PFSK-1 (cell line): ENCODE data around the gene SNX11.

ENCODE experiments used
- POLR2AphosphoS5 ChIP-seq: IDR thresholded peaks from 2 replicates; pipeline ENCODE4 v1.6.1; 2012; ENCODE audit warnings: low read depth, mild to moderate bottlenecking, control low read depth, low read length, moderate library complexity
- SIN3A ChIP-seq: IDR thresholded peaks from 2 replicates; pipeline ENCODE4 v1.6.1; 2012; ENCODE audit warnings: mild to moderate bottlenecking, low read length, moderate library complexity, borderline replicate concordance; ENCODE audit not compliant: insufficient read depth
- TAF1 ChIP-seq: IDR thresholded peaks from 2 replicates; pipeline ENCODE4 v1.6.1; 2012; ENCODE audit warnings: low read length, control low read depth, borderline replicate concordance; ENCODE audit not compliant: insufficient read depth
- TF ChIP-seq, protein P1 (sequence below), 2 experiments: IDR thresholded peaks; 2 replicates each; pipeline versions ENCODE4 v1.6.1 to v1.8.0; 2011 to 2012; ENCODE audit warnings: low read depth in 2 of 2, low read length in 2 of 2, control low read depth in 1 of 2, inconsistent platforms in 1 of 2, mild to moderate bottlenecking in 1 of 2, moderate library complexity in 1 of 2; ENCODE audit not compliant: insufficient read depth in 1 of 2

DNA sequence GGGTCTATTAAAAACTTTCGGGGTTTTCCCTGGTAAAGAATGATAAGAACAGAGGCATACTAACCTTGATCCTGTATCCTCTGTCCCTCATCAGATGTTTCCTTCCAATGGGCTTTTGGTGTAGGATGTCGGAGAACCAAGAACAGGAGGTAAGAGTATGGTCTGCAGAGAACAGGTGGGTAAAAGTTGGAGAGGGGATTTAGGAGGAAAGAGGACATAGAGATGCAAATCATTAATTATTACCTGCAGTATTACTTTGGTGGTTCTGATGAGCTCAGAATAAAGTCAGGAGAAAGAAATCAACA is 4.3 kb downstream of the SNX11 start:
- TF ChIP-seq, protein P1, sequence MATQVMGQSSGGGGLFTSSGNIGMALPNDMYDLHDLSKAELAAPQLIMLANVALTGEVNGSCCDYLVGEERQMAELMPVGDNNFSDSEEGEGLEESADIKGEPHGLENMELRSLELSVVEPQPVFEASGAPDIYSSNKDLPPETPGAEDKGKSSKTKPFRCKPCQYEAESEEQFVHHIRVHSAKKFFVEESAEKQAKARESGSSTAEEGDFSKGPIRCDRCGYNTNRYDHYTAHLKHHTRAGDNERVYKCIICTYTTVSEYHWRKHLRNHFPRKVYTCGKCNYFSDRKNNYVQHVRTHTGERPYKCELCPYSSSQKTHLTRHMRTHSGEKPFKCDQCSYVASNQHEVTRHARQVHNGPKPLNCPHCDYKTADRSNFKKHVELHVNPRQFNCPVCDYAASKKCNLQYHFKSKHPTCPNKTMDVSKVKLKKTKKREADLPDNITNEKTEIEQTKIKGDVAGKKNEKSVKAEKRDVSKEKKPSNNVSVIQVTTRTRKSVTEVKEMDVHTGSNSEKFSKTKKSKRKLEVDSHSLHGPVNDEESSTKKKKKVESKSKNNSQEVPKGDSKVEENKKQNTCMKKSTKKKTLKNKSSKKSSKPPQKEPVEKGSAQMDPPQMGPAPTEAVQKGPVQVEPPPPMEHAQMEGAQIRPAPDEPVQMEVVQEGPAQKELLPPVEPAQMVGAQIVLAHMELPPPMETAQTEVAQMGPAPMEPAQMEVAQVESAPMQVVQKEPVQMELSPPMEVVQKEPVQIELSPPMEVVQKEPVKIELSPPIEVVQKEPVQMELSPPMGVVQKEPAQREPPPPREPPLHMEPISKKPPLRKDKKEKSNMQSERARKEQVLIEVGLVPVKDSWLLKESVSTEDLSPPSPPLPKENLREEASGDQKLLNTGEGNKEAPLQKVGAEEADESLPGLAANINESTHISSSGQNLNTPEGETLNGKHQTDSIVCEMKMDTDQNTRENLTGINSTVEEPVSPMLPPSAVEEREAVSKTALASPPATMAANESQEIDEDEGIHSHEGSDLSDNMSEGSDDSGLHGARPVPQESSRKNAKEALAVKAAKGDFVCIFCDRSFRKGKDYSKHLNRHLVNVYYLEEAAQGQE (IDR thresholded peaks at IDR 0.05; ENCODE audit: insufficient read depth in 1 of 2, low read depth in 2 of 2, low read length in 2 of 2), result no peak
- TF ChIP-seq SIN3A (no peak), POLR2AphosphoS5 (no peak), TAF1 (no peak)
